ENCODE measurements around the gene NSMF. TPM values are rescaled to one million over a fixed set of nuclear protein-coding genes. Genes with fewer than 3 reads are reported as not detected.
A peak's percentile ranks its signal among the peaks of the same experiment; 100 is the strongest.

The NSMF gene
- total RNA-seq, 1 donor from 2014 or later, result 67.8 TPM

DNA sequence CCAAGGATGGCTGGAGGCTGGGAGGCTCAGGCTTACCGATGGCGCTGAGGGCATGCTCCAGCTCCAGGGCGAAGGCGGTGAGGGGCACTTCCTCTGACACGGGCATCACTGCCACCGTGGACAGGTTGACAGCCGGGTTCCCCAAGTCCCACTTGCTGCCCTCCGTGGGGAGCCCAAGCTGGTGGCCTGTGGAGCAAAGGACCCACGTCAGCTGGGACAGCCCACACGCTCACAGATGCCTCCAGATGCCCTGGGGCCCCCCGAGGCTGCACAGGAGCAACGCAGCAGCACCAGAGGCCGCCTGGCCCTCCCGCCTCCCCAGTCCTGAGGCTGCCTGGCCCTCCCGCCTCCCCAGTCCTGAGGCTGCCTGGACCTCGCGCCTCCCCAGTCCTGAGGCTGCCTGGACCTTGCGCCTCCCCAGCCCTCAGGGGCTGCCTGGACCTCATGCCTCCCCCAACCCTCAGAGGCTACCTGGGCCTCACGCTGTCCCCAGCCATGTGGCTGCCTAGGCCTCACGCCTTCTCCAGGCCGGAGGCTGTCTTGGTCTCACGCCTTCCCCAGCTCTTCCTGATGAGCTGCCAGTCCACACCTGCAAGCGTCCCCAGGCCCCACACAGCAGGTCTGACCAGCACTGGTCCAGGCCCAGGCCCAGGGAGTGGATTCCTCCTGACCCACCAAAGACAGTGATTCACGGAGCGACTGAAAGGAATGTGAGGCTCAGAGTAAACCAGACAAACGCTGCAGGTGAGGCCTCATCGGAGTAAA lies 25.6 kb upstream of the NSMF start:
- DNase-seq (ENCODE audit: extremely low spot score, unreplicated experiment), result no peak
- peak overlapping the region; percentile 65 for H3K27ac Mint-ChIP-seq
- H3K4me3 Mint-ChIP-seq, result no peak overlapping the region
- H3K9me3 Mint-ChIP-seq, result no peaks in the 10 kb centered on the region
- peaks cover under 1% of the 10 kb centered on the region for H3K4me1 Mint-ChIP-seq (ENCODE audit: unreplicated experiment)
- no peaks in the 10 kb centered on the region for H3K36me3 Mint-ChIP-seq
- TF ChIP-seq, protein P1, sequence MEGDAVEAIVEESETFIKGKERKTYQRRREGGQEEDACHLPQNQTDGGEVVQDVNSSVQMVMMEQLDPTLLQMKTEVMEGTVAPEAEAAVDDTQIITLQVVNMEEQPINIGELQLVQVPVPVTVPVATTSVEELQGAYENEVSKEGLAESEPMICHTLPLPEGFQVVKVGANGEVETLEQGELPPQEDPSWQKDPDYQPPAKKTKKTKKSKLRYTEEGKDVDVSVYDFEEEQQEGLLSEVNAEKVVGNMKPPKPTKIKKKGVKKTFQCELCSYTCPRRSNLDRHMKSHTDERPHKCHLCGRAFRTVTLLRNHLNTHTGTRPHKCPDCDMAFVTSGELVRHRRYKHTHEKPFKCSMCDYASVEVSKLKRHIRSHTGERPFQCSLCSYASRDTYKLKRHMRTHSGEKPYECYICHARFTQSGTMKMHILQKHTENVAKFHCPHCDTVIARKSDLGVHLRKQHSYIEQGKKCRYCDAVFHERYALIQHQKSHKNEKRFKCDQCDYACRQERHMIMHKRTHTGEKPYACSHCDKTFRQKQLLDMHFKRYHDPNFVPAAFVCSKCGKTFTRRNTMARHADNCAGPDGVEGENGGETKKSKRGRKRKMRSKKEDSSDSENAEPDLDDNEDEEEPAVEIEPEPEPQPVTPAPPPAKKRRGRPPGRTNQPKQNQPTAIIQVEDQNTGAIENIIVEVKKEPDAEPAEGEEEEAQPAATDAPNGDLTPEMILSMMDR (conservative IDR thresholded peaks at IDR 0.05), result no peak
- H3K27me3 Mint-ChIP-seq, result no peaks in the 10 kb centered on the region

DNA sequence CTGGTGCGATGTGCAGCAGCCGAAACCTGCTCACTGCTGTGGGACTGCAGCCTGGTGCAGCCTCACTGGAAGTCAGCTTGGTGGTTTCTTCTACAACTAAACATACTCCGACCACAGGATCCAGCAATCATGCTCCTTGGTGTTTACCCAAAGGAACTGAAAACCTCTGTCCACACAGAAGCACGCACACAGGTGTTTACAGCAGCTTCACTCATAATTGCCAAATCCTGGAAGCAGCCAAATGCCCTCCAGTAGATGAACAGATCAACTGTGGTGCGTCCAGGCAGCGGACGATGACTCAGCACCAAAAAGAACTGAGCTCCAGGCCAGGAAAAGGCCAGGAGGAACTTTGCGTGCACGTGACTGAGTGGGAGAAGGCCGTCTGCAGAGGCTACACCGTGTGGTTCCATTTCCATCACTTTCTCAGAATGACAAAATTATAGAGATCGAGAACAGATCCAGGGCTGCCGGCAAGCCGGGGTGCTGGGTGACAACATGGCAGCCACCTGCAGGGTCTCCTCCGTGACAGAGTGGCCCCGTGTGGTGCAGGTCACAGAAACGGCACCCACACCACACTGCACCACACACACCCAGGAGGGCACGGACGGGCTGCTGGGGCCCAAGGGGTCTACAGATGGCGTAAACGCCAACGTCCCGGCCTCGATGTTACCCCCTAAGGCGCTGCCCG lies 23.1 kb upstream of the NSMF start:
- Mint-ChIP-seq H3K9me3 (no peaks in the 10 kb centered on the region), H3K36me3 (no peaks in the 10 kb centered on the region), H3K4me3 (no peak overlapping the region), H3K27ac (peak overlapping the region; percentile 8), H3K27me3 (no peaks in the 10 kb centered on the region), H3K4me1 (ENCODE audit: unreplicated experiment) (peaks cover 6% of the 10 kb centered on the region)
- no peak for DNase-seq (ENCODE audit: extremely low spot score, unreplicated experiment)
- TF ChIP-seq, protein P1 (conservative IDR thresholded peaks at IDR 0.05), result no peak

DNA sequence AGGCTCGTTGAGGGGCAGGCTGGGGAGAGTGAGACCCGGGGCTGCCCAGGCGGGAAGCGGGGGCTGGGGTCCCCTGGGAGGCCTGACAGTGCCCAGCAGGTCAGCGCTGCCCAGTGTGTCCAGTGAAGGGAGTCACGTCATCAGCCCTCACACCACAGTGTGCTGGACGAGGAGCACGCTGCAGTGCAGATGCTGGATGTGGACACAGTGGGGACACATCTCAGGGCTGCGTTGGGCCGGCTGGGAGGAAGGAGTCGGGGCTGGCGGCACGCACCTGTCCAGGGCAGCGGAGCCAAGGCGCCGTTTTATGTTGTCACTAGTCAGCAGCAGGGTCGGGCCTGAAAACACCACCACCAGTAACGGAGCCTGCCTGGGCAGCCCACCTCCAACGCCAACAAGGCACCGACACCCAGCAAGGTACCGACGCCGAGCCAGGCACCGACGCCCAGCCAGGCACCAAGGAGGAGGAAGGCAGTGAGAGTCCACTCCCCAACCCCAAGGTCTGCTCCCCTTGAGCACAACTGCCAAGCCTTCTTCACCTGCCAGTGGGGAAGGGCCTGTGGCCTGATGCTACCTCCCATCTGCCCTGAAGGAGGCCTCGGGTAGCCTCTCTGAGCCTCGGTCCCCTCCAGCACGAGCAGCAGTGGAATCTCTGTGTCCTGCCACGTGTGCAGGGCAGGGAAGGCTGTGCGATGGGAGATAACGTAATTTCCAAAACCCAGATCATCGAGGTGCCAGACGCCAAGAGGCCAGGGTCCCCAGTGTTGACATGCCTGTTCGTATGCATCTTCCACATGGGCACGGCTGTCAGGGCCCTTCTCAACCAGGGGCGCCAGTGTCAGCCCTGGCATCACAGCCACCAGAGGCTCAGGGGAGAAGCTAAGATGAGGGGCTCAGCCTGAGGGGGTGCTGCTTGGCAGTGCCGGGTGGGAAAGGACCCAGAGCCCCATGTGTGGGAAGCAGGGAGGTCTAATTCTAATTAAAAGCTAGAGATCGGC lies 21.9 kb upstream of the NSMF start:
- Mint-ChIP-seq H3K27ac (no peak overlapping the region), H3K9me3 (peaks cover 3% of the 10 kb centered on the region), H3K27me3 (no peaks in the 10 kb centered on the region), H3K4me1 (ENCODE audit: unreplicated experiment) (peaks cover 6% of the 10 kb centered on the region), H3K36me3 (peaks cover under 1% of the 10 kb centered on the region), H3K4me3 (no peak overlapping the region)
- DNase-seq (ENCODE audit: extremely low spot score, unreplicated experiment), result no peak
- TF ChIP-seq, protein P1 (conservative IDR thresholded peaks at IDR 0.05), result no peak

DNA sequence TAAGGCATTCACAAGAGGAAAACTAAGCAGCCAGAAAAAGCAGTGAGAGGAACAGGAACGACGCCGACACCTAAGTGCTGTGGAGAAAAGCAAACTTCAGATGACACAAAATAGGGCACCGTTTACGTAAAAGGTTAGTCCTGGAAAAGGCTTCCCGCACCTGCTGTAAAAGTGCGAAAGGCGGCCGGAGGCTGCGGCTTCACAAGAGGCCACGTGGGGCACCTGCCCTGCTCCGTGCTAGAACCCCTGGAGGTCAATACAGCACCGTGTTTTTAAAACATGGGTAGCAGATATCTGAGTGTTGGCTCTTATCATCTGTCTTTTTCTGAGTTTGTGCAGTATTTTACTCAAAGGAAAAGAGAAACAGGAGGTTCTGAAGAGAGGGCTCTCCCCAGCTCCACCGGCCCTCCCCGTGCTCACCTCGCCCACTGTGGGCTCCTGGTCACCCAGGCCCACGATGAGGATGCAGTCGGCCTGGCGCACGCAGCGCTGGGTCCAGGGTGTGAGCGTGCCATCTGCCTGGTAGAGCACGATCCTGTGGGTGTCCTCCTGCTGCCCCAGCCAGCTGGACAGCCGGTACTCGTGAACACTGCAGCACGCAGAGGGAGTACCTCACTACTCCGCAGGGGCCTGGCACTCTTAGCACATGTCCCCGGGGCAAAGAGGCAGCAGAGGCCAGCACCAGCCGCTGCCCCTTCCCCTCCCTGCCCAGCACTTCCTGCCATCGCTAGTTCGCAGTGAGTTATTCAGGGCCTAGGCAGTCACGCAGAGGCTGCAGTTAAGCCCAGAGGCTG lies 21.0 kb upstream of the NSMF start:
- Mint-ChIP-seq H3K27ac (no peak overlapping the region), H3K27me3 (no peaks in the 10 kb centered on the region)
- DNase-seq (ENCODE audit: extremely low spot score, unreplicated experiment), result no peak

More for the DNA sequence above, 21.0 kb upstream of the NSMF start:
- Mint-ChIP-seq H3K9me3 (peaks cover 8% of the 10 kb centered on the region), H3K4me3 (no peak overlapping the region), H3K4me1 (ENCODE audit: unreplicated experiment) (peaks cover 6% of the 10 kb centered on the region), H3K36me3 (peaks cover 5% of the 10 kb centered on the region)
- TF ChIP-seq, protein P1 (conservative IDR thresholded peaks at IDR 0.05), result no peak
